DND-41 (cell line): ENCODE data around the gene BEST2.
A peak's percentile ranks its signal among the peaks of the same experiment; 100 is the strongest.

Experiments used
- ATAC-seq: fragments of 200-7000 bp; cut with Tn5 transposase; 3 replicates; pipeline ENCODE4 v1.9.1; 2021; ENCODE audit warnings: low read depth; ENCODE audit not compliant: insufficient read depth
- DNase-seq: peaks from one replicate; pipeline ENCODE4 v3.0.0-alpha.2; 2020
- H2AFZ ChIP-seq: 2 replicates; pipeline ENCODE4 v1.6.0; 2012; ENCODE audit warnings: low read depth, low read length
- H3K27ac ChIP-seq: 2 replicates; pipeline ENCODE4 v1.5.1; 2012; ENCODE audit warnings: low read length, inconsistent platforms
- H3K27me3 ChIP-seq: fragments of 200-600 bp; sonication (generic); 2 replicates; pipeline ENCODE4 v1.6.0; 2012; ENCODE audit warnings: low read length, mild to moderate bottlenecking, inconsistent platforms; ENCODE audit not compliant: insufficient read depth, poor library complexity
- H3K36me3 ChIP-seq: 2 replicates; pipeline ENCODE4 v1.5.1; 2012; ENCODE audit warnings: low read length, inconsistent platforms; ENCODE audit not compliant: insufficient read depth
- H3K4me1 ChIP-seq: 2 replicates; pipeline ENCODE4 v1.5.1; 2012; ENCODE audit warnings: mild to moderate bottlenecking, low read length; ENCODE audit not compliant: insufficient read depth
- H3K4me2 ChIP-seq: 2 replicates; pipeline ENCODE4 v1.6.0; 2012; ENCODE audit warnings: mild to moderate bottlenecking, moderate library complexity, low read length, inconsistent platforms; ENCODE audit not compliant: insufficient read depth
- H3K4me3 ChIP-seq, 2 experiments: fragments of 200-600 bp in 1 of 2; shearing (Covaris generic) in 1 of 2; 2 replicates each; pipeline ENCODE4 v1.5.1; 2012 to 2016; ENCODE audit warnings: inconsistent platforms in 2 of 2, low read length in 2 of 2, mild to moderate bottlenecking in 2 of 2, low read depth in 1 of 2, moderate library complexity in 1 of 2
- H3K79me2 ChIP-seq: 2 replicates; pipeline ENCODE4 v1.6.0; 2012; ENCODE audit warnings: low read length, inconsistent platforms; ENCODE audit not compliant: insufficient read depth
- H3K9ac ChIP-seq: 2 replicates; pipeline ENCODE4 v1.6.0; 2012; ENCODE audit warnings: low read depth, mild to moderate bottlenecking, inconsistent platforms, low read length, moderate library complexity
- H3K9me3 ChIP-seq: 2 replicates; pipeline ENCODE4 v1.5.1; 2012; ENCODE audit warnings: low read length, moderate library complexity, mild to moderate bottlenecking, inconsistent platforms; ENCODE audit not compliant: insufficient read depth, severe bottlenecking
- H4K20me1 ChIP-seq: 2 replicates; pipeline ENCODE4 v1.6.0; 2012; ENCODE audit warnings: low read length; ENCODE audit not compliant: insufficient read depth
- CTCF ChIP-seq: IDR thresholded peaks from 2 replicates; pipeline ENCODE4 v1.5.1; 2012; ENCODE audit warnings: borderline replicate concordance, low read length, moderate library complexity, mild to moderate bottlenecking; ENCODE audit not compliant: poor library complexity, severe bottlenecking; ENCODE audit errors: extremely low read depth
- EZH2 ChIP-seq: IDR thresholded peaks from 3 replicates; pipeline ENCODE4 v1.6.1; 2012; ENCODE audit warnings: borderline replicate concordance, low read depth, mild to moderate bottlenecking, moderate library complexity, low read length, inconsistent platforms; ENCODE audit not compliant: severe bottlenecking

BEST2 gene

DNA sequence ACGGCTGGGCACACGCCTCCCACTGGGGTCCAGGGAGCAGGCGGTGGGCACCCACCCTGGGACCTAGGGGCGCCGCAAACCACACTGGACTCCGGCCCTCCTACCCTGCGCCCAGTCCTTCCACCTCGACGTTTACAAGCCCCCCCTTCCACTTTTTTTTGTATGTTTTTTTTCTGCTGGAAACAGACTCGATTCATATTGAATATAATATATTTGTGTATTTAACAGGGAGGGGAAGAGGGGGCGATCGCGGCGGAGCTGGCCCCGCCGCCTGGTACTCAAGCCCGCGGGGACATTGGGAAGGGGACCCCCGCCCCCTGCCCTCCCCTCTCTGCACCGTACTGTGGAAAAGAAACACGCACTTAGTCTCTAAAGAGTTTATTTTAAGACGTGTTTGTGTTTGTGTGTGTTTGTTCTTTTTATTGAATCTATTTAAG is 41.3 kb downstream of the BEST2 start:
- no peak for DNase-seq
- H3K27ac ChIP-seq: peak overlapping the region; percentile 89

DNA sequence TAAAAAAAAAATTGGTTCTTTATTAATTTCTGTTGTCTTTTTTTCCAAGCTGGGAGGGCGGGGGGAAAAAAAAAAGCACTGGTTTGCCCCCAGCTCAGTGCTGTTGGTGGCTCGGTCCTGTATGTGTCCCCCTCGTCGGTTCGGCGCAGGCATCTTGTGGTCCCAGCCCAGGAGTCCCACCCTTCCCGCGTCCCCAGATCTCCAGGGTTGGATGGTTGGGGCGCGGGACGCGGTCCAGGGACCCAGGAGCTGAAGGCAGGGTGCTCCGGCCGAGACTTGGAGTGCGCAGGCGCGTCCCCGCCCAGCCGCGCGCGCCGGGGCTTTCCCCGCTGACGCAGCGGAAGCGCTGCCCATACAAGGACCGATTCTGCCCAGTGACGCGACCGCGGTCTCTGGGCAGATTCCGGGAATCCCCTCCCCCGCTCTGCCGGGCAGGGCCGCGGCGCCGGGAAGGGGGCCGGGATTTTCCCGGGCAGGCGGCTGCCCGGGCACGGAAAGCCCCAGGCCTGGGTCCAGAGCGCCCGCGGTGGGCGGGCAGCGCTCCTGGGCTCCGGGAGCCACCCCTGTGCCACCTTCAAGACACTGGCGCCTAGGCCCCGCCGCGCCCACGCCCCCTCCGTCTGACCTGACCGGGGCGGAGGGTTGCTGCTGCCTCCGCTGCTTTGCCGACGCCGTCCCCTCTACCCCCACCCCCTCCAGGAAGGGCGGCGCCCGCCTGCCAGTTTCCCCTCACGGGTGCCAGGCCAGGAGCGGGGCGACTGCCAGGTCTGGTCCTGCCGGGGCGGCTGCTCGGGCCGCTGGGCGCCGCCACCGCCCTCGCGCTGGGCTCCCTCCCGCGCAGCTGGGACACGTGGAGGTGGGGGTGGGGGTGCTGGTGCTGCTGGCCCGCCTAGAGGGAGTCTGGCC is 42.0 kb downstream of the BEST2 start:
- peak overlapping the region; percentile 78 for H3K4me2 ChIP-seq
- no peak for TF ChIP-seq CTCF
- no peak for TF ChIP-seq EZH2
- H4K20me1 ChIP-seq: no peaks in the 10 kb centered on the region; the same call in 1 of the 2 replicates
- peak; percentile 60 for ATAC-seq
- no peaks in the 10 kb centered on the region for H3K9me3 ChIP-seq
- peak overlapping the region; percentile 89 for H3K27ac ChIP-seq
- peak overlapping the region; percentile 69 to 71 for H3K4me3 ChIP-seq
- peak; percentile 91 for DNase-seq
- peaks cover 23% of the 10 kb centered on the region for H3K79me2 ChIP-seq
- H2AFZ ChIP-seq: peak overlapping the region; percentile 62
- peak overlapping the region; percentile 79 for H3K9ac ChIP-seq
- H3K27me3 ChIP-seq: no peaks in the 10 kb centered on the region
- H3K4me1 ChIP-seq: peaks cover 48% of the 10 kb centered on the region
- H3K36me3 ChIP-seq: no peaks in the 10 kb centered on the region; the same call in 1 of the 2 replicates

More for the DNA sequence above, 41.3 kb downstream of the BEST2 start:
- Histone ChIP-seq H3K9ac (peak overlapping the region; percentile 79), H3K4me1 (peaks cover 48% of the 10 kb centered on the region), H2AFZ (peak overlapping the region; percentile 54), H3K36me3 (no peaks in the 10 kb centered on the region; the same call in 1 of the 2 replicates), H3K9me3 (no peaks in the 10 kb centered on the region), H4K20me1 (no peaks in the 10 kb centered on the region; the same call in 1 of the 2 replicates), H3K4me2 (peak overlapping the region; percentile 78), H3K27me3 (no peaks in the 10 kb centered on the region), H3K4me3 (peak overlapping the region; percentile 69 to 71), H3K79me2 (peaks cover 23% of the 10 kb centered on the region)
- no peak for ATAC-seq
- TF ChIP-seq CTCF: no peak
- no peak for TF ChIP-seq EZH2

DNA sequence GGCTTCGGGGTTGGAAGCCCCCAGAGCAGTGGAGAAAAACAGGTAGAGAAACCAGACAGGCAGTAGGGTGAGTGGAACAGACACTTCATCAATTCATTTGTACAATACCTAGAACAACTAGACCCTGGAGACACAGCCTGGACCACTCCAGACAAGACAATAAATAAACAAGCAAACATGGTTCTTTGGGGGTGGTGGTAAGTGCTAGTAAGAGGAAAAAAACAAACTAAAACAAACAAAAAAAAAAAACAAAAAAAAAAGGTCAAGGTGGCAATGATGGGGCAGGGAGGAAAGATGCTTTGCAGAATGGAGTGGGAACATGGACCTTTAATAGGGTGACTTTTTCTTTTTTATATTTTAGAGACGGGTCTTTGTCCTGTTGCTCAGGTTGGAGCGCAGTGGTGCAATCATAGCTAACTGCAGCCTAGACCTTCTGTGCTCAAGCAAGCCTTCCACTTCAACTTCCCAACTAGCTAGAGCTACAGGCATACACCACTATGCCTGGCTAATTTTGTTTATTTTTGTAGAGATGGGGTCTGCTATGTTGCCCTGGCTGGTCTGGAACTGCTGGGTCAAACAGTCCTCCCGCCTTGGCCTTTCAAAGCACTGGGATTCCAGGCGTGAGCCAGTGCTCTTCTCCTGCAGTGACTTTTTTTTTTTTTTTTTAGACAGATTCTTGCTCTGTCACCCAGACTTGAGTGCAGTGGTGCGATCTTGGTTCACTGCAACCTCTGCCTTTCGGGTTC is 42.8 kb downstream of the BEST2 start:
- H3K4me2 ChIP-seq: peak overlapping the region; percentile 78
- H3K4me1 ChIP-seq: peaks cover 48% of the 10 kb centered on the region
- peak overlapping the region; percentile 62 for H2AFZ ChIP-seq
- peaks cover 23% of the 10 kb centered on the region for H3K79me2 ChIP-seq
- H3K36me3 ChIP-seq: no peaks in the 10 kb centered on the region; the same call in 1 of the 2 replicates
- H3K9me3 ChIP-seq: no peaks in the 10 kb centered on the region
- peak overlapping the region; percentile 69 to 71; a peak in 3 of 4 replicates for H3K4me3 ChIP-seq
- H3K9ac ChIP-seq: peak overlapping the region; percentile 79
- no peaks in the 10 kb centered on the region; the same call in 1 of the 2 replicates for H4K20me1 ChIP-seq
- H3K27me3 ChIP-seq: no peaks in the 10 kb centered on the region
- peak overlapping the region; percentile 89 for H3K27ac ChIP-seq
- DNase-seq (no peak), ATAC-seq (no peak)
- TF ChIP-seq CTCF (no peak), EZH2 (no peak)
